OCI-LY1 (cell line): Measurements from ENCODE around the gene DNAH14.

ENCODE experiments used
- H2AFZ ChIP-seq: fragments of 200-600 bp; sonication (generic), shearing (Covaris generic); 2 replicates; pipeline ENCODE4 v1.6.0; 2014; ENCODE audit warnings: antibody characterized with exemption, mild to moderate bottlenecking, low read length
- H3F3A ChIP-seq: fragments of 200-600 bp; sonication (generic), shearing (Covaris generic); 2 replicates; pipeline ENCODE4 v1.6.0; 2014; ENCODE audit warnings: mild to moderate bottlenecking, antibody characterized with exemption, low read length, moderate library complexity; ENCODE audit not compliant: insufficient read depth
- H3K27ac ChIP-seq: fragments of 200-600 bp; sonication (generic); 2 replicates; pipeline ENCODE4 v1.5.1; 2014; ENCODE audit warnings: low read length, mixed run types, mild to moderate bottlenecking, low read depth; ENCODE audit not compliant: poor library complexity, severe bottlenecking
- H3K27me3 ChIP-seq: fragments of 200-600 bp; sonication (generic); 2 replicates; pipeline ENCODE4 v1.6.0; 2014; ENCODE audit warnings: antibody characterized with exemption, mild to moderate bottlenecking, low read length, moderate library complexity; ENCODE audit not compliant: insufficient read depth
- H3K36me3 ChIP-seq: fragments of 200-600 bp; sonication (generic); 2 replicates; pipeline ENCODE4 v1.6.1; 2014; ENCODE audit warnings: mild to moderate bottlenecking, antibody characterized with exemption, low read length, moderate library complexity, mixed read lengths; ENCODE audit not compliant: insufficient read depth
- H3K4me1 ChIP-seq: fragments of 200-600 bp; sonication (generic); 2 replicates; pipeline ENCODE4 v1.5.1; 2014; ENCODE audit warnings: mild to moderate bottlenecking, low read length, moderate library complexity; ENCODE audit not compliant: insufficient read depth, severe bottlenecking
- H3K4me2 ChIP-seq: fragments of 200-600 bp; sonication (generic), shearing (Covaris generic); 2 replicates; pipeline ENCODE4 v1.6.1; 2014; ENCODE audit warnings: low read length
- H3K4me3 ChIP-seq: fragments of 200-600 bp; sonication (generic); 2 replicates; pipeline ENCODE4 v1.5.1; 2014; ENCODE audit warnings: low read length, low read depth, mild to moderate bottlenecking, mixed read lengths; ENCODE audit not compliant: poor library complexity, severe bottlenecking
- H3K79me2 ChIP-seq: fragments of 200-600 bp; shearing (Covaris generic); 2 replicates; pipeline ENCODE4 v1.6.1; 2016; ENCODE audit warnings: mixed run types, low read length, mixed read lengths; ENCODE audit not compliant: insufficient read depth
- H3K9ac ChIP-seq: fragments of 200-600 bp; sonication (generic), shearing (Covaris generic); 2 replicates; pipeline ENCODE4 v1.6.1; 2014; ENCODE audit warnings: mild to moderate bottlenecking, low read length, mixed read lengths
- H3K9me2 ChIP-seq: fragments of 200-600 bp; sonication (generic), shearing (Covaris generic); 2 replicates; pipeline ENCODE4 v1.6.1; 2014; ENCODE audit warnings: low read depth, mild to moderate bottlenecking, low read length, mixed read lengths
- H3K9me3 ChIP-seq: fragments of 200-600 bp; shearing (Covaris generic); 2 replicates; pipeline ENCODE4 v1.6.1; 2014; ENCODE audit warnings: low read length, mixed read lengths
- H4K20me1 ChIP-seq: fragments of 200-600 bp; sonication (generic), shearing (Covaris generic); 2 replicates; pipeline ENCODE4 v1.6.0; 2016; ENCODE audit warnings: mild to moderate bottlenecking, low read length; ENCODE audit not compliant: insufficient read depth
- CTCF ChIP-seq: fragments of 200-600 bp; sonication (generic), shearing (Covaris generic); IDR thresholded peaks from 2 replicates; pipeline ENCODE4 v1.5.1; 2017; ENCODE audit warnings: mild to moderate bottlenecking, antibody characterized with exemption, low read length, moderate library complexity, mixed read lengths
- EZH2 ChIP-seq: fragments of 200-600 bp; sonication (generic), shearing (Covaris generic); IDR thresholded peaks from 2 replicates; pipeline ENCODE4 v1.8.0; 2017; ENCODE audit warnings: borderline replicate concordance, mixed run types, mild to moderate bottlenecking, antibody characterized with exemption, low read length, moderate library complexity, mixed read lengths

Gene DNAH14

GRCh38 chr1:225396357-225396756 is 466.9 kb downstream of the DNAH14 start:
- Histone ChIP-seq H3K9ac (no peak overlapping the region), H3K79me2 (no peaks in the 10 kb centered on the region), H3K4me3 (no peak overlapping the region), H3K4me1 (no peaks in the 10 kb centered on the region), H2AFZ (no peak overlapping the region), H3K9me2 (no peaks in the 10 kb centered on the region), H3K4me2 (no peak overlapping the region), H4K20me1 (no peaks in the 10 kb centered on the region), H3F3A (no peaks in the 10 kb centered on the region), H3K27ac (no peak overlapping the region), H3K9me3 (no peaks in the 10 kb centered on the region), H3K36me3 (peaks cover 38% of the 10 kb centered on the region), H3K27me3 (no peaks in the 10 kb centered on the region)
- no peak for TF ChIP-seq CTCF
- no peak for TF ChIP-seq EZH2

- TF ChIP-seq CTCF (no peak), EZH2 (no peak)
- no peaks in the 10 kb centered on the region for H3K9me2 ChIP-seq
- no peaks in the 10 kb centered on the region for H4K20me1 ChIP-seq
- H3K4me3 ChIP-seq = no peak overlapping the region
- no peak overlapping the region for H3K27ac ChIP-seq
- H3K36me3 ChIP-seq = peaks cover 82% of the 10 kb centered on the region
- no peaks in the 10 kb centered on the region for H3K4me1 ChIP-seq
- H2AFZ ChIP-seq = no peak overlapping the region
- H3K9ac ChIP-seq = no peak overlapping the region
- no peaks in the 10 kb centered on the region for H3K27me3 ChIP-seq
- H3K4me2 ChIP-seq = no peak overlapping the region
- no peaks in the 10 kb centered on the region for H3K9me3 ChIP-seq
- H3F3A ChIP-seq = no peaks in the 10 kb centered on the region
- no peaks in the 10 kb centered on the region for H3K79me2 ChIP-seq
Observed at GRCh38 chr1:225400968-225401367, 471.5 kb downstream of the DNAH14 start.

GRCh38 chr1:225406976-225407725 is 477.7 kb downstream of the DNAH14 start:
- no peak overlapping the region for H3K27ac ChIP-seq
- no peaks in the 10 kb centered on the region for H3K79me2 ChIP-seq
- no peaks in the 10 kb centered on the region for H3F3A ChIP-seq
- H3K4me3 ChIP-seq = no peak overlapping the region
- no peaks in the 10 kb centered on the region for H3K9me3 ChIP-seq
- H3K4me2 ChIP-seq = no peak overlapping the region
- H3K36me3 ChIP-seq = peaks cover 98% of the 10 kb centered on the region
- no peak for TF ChIP-seq CTCF
- H3K9ac ChIP-seq = no peak overlapping the region
- H2AFZ ChIP-seq = no peak overlapping the region
- no peaks in the 10 kb centered on the region for H3K27me3 ChIP-seq
- no peaks in the 10 kb centered on the region for H3K4me1 ChIP-seq
- H3K9me2 ChIP-seq = no peaks in the 10 kb centered on the region
- no peaks in the 10 kb centered on the region for H4K20me1 ChIP-seq
